GM13977 (cell line): ENCODE measurements around the gene ATG9B.

Experiments
- DNase-seq: peaks from one replicate; pipeline ENCODE4 v3.0.0; 2012; ENCODE audit warnings: low spot score
- in situ Hi-C: fragments of 300-500 bp; cut with MboI; formaldehyde crosslinking; loops from one replicate; pipeline ENCODE4 v1.12.0; 2022; ENCODE audit warnings: low sequenced_read_pairs, low pct_unique_long_range_greater_than_20kb, mixed read lengths, inconsistent platforms; ENCODE audit not compliant: unreplicated experiment
- TF ChIP-seq, protein P1 (sequence below): IDR thresholded peaks from 2 replicates; pipeline ENCODE4 v1.5.1; 2012; ENCODE audit warnings: mild to moderate bottlenecking, control low read depth; ENCODE audit not compliant: insufficient read depth; ENCODE audit errors: extremely low read depth, missing control alignments

The ATG9B gene

DNA sequence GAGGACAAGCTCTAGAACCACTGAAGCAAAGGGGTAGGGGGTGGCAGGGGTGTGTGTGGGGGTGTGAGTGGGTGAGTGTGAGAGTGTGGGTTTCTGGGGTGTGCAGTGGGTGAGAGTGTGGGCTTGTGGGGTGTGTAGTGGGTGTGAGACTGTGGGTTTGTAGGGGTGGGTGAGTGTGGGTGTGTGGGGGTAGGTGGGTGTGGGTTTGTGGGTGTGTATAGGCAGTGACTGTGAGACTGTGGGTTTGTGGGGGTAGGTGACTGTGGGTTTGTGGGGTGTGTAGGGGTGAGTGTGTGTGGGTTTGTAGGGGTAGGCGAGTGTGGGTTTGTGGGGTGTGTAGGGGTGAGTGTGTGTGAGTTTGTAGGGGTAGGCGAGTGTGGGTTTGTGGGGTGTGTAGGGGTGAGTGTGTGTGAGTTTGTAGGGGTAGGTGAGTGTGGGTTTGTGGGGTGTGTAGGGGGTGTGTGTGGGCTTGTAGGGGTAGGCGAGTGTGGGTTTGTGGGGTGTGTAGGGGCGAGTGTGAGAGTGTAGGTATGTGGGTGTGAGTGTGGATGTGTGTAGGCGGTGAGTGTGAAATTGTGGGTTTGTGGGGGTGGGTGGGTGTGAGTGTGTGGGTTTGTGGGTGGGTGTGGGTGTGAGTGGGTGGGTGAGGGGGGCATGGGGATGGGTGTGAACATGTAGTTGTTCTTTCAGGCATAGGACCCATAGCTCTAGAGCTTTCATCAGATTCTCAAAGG, 24.6 kb downstream of the ATG9B start:
- in situ Hi-C loops = no loop called here
- TF ChIP-seq, protein P1, sequence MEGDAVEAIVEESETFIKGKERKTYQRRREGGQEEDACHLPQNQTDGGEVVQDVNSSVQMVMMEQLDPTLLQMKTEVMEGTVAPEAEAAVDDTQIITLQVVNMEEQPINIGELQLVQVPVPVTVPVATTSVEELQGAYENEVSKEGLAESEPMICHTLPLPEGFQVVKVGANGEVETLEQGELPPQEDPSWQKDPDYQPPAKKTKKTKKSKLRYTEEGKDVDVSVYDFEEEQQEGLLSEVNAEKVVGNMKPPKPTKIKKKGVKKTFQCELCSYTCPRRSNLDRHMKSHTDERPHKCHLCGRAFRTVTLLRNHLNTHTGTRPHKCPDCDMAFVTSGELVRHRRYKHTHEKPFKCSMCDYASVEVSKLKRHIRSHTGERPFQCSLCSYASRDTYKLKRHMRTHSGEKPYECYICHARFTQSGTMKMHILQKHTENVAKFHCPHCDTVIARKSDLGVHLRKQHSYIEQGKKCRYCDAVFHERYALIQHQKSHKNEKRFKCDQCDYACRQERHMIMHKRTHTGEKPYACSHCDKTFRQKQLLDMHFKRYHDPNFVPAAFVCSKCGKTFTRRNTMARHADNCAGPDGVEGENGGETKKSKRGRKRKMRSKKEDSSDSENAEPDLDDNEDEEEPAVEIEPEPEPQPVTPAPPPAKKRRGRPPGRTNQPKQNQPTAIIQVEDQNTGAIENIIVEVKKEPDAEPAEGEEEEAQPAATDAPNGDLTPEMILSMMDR = no peak
- DNase-seq = no peak

GRCh38 chr7:150999001-150999400, 25.3 kb downstream of the ATG9B start:
- in situ Hi-C loops = no loop called here
- no peak for DNase-seq
- TF ChIP-seq, protein P1 = no peak

DNA sequence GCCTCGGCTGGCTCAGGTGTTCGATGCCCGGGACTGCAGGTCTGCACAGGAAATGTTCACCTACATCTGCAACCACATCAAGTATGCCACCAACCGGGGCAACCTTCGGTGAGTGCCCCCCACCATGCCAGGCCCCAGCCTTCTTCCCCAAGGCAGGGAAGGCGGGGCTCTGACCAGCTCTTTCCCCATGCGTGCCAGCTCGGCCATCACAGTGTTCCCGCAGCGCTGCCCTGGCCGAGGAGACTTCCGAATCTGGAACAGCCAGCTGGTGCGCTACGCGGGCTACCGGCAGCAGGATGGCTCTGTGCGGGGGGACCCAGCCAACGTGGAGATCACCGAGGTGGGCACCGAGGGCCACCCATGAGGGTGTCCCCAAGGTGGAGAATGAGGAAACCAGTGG, 26.0 kb downstream of the ATG9B start:
- in situ Hi-C loops = no loop called here
- DNase-seq = no peak
- TF ChIP-seq, protein P1 = no peak

- DNase-seq = no peak
- in situ Hi-C loops = no loop called here
- TF ChIP-seq, protein P1 = no peak
Observed at GRCh38 chr7:150997817-150998216, 26.5 kb downstream of the ATG9B start.

- in situ Hi-C loops = no loop called here
- TF ChIP-seq, protein P1 = no peak
- no peak for DNase-seq
Observed at GRCh38 chr7:150997075-150997511, 27.2 kb downstream of the ATG9B start.

- no peak for DNase-seq
- in situ Hi-C loops = no loop called here
- TF ChIP-seq, protein P1 = no peak
Observed at GRCh38 chr7:150996376-150997074, 27.8 kb downstream of the ATG9B start.
